Fibroblast of skin of scalp (primary cell): ENCODE results near the gene TOR2A.
"Not testable (repeated sequence)": the region's sequence is repeated elsewhere in the genome, so short reads cannot be mapped to it uniquely, and the experiment has no call there.

Experiments used
- DNase-seq: peaks from one replicate; pipeline ENCODE4 v3.0.0-alpha.2; 2013

TOR2A gene

DNA sequence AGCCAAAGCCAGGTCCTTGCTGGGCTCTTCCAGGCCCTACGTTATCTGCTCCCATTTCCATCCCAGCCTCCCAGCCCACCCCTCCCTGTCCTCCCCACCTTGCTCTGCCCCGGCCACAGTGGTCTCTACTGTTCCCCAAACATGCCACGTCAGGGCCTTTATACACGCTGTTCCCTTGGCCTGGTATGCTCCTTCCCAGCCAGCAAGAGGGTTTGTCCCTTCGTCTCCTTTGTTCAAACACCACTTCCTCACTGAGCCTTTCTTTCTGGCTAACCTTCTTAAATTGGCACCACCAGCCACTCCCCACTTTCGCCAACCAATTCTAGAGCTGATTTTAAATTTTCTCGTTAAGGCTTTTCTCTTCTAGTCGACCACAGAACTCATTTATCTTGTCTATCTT is 33.6 kb upstream of the TOR2A start:
- no peak for DNase-seq

- DNase-seq: peak; percentile 83
Measured at GRCh38 chr9:127767909-127768331, 32.8 kb upstream of the TOR2A start.

DNA sequence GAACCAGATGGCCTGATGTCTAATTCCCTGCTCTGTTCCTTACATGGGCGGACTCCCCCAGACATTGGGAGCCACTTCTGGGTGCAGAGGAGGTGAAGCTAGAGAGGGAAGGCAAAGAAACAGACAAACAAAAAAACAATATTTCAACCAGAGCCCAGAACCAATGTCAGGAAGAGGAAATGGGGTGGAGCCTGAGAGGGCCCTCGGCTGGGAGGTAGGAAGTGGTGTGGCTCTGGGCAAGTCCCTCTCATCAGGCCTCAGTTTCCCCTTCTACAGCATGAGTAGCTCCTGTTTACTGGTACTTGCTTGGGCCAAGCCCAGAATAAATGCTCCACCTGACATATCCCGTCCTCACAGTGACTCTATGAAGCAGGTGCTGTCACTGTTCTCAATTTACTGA is 32.3 kb upstream of the TOR2A start:
- DNase-seq: no peak

DNA sequence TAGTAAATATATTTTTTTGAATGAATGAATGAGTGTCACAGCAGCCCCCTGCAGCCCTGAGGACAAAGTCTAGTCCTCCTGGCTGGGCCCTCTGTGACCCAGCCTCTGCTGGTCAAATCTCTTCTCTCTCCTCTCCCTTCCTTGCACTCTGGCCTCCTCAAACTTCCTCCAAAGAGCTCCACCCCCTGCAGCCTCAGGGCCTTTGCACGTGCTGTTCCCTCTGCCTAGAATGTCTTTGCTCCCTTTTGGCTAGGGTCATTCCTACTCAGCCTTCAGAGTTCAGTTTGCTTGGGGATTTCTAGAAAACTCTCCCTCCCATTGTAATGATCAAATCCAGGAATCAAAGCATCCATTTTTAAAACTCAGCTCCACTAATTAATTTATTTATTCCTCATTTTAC is 30.3 kb upstream of the TOR2A start:
- DNase-seq: no peak

DNA sequence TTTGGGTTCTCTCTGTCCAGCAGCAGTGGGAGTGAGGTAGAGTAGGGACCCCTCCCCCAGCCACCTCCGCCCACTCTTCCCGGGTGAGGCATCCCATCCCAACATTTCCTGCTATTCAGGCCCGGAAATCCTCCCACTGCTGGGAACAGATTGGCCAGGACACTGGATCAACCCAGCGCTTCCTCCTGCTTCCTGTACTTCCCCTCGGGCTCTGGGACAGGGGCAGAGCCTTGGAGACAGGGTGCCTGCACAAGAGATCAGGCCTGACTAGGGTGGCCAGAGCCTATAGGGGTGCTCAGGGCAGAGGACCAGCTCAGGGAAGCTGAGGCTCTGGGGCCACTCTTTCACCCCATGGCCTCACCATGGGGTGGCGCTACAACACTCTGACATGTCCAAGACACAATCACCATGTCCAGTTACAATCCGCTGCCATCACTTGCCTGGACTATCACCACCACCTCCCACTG is 28.9 kb upstream of the TOR2A start:
- DNase-seq: no peak

- DNase-seq: no peak
Measured at GRCh38 chr9:127762111-127762676, 27.1 kb upstream of the TOR2A start.

DNA sequence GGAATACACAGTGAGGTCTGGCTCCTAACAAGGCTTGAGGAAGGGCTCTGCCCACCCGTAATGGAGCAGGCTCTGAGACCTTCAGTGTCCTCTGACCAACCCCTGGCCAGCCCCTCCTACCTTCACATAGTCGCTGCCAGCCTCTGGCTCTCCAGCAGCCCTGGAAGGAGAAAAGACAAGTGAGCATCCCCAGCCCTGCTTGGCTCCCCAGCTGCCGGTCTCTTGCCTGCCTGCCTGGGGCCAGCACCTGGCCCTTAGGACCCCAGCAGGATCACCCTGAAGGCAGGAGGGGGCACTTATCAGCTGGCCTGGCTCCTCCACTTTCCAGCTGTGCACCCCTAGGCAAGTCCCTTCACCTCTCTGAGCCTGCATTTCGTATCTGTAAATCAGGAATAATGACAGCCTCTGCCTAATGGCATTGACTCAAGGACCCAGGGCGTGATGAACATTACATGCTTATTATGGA is 26.4 kb upstream of the TOR2A start:
- DNase-seq: no peak

GRCh38 chr9:127761061-127761460 is 26.0 kb upstream of the TOR2A start:
- DNase-seq: no peak

DNA sequence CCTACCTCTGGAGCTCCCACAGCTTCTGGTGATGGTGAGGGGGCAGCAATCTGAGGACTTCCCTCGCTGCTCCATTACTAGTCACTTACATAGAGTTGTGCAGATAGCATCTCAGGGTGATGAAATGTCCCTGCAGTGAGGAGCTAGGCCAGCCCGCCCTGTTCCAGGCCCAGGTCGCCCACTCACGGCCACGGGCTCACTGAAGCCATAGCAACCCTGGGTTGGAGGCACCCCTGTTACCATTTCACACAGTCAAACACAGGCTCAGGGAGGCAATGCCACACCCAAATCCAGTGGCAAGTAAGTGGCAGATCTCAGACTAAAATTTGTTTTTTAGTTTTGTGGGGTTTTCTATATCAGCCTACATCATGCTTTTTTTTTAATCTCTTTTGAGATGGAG is 23.7 kb upstream of the TOR2A start:
- no peak for DNase-seq

- not testable (repeated sequence) for DNase-seq
Measured at GRCh38 chr9:127756776-127757175, 21.7 kb upstream of the TOR2A start.

- DNase-seq: no peak
Measured at GRCh38 chr9:127756233-127756632, 21.1 kb upstream of the TOR2A start.

DNA sequence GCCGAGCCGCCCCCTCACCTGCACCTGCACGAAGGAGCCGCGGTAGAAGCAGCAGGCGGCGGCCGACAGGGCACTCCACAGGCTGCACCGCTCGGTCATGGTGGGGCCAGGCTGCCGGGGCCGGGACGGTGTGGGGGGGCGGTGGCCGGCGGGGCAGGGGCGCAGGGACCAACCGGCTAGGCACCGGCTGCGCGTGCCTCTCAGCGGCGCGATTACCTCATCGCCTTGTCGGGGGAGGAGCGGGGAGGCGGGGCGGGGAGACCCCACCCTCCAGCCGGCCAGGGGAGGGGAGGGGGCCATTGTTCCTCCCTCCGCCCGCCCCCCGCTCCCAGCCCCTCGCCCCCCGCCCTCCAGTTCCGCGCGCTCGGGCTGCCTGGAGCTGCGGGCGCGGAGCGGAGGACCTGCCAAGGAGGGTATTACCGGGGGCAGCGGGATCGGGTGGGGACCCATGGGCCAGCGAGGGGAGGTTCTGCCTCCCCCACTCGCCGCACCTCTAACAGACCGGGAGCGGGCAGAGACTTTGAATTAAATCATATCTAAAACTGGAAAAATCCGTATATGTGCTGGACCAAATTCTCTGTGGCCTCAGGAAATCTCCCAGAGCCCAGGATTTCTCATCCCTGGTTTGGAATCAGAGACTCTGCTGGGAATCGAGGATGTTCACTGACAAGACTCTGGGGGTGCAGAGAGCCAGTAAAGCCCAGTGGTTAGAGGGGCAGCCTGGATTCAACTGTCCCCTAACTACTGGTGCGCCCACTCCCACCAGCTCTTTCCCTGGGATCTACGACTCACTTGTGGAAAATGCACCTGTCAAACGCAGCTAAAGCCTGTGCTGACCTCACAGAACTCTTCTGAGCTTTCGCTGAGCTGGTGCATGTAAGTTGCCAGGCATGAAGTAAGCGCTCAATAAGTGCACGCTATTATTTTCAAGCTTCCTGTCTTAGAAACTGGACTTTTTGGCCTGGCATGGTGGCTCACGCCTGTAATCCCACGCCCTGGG is 20.3 kb upstream of the TOR2A start:
- DNase-seq: no peak

- no peak for DNase-seq
Measured at GRCh38 chr9:127754099-127755060, 19.3 kb upstream of the TOR2A start.

DNA sequence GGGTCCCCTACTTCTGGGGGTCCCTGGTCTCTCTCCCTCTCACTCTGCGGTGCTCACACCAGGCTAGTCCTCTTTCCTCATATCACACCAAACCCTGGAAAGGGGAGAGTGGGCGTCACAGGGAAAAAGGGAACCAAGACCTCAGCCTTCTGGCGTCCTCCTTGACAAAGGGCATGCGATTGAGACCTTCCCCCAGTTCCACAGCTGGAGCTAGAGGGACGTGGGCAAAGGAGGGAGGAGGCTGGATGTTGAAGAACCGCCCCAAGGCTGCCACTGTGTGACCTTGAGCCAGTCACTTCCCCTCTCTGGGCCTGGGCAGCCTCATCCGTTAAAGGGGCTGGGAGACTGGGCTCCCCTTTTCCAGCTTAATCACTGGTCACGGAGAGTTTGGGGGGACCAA is 18.5 kb upstream of the TOR2A start:
- DNase-seq: no peak

GRCh38 chr9:127753148-127753547 is 18.1 kb upstream of the TOR2A start:
- DNase-seq: no peak

DNA sequence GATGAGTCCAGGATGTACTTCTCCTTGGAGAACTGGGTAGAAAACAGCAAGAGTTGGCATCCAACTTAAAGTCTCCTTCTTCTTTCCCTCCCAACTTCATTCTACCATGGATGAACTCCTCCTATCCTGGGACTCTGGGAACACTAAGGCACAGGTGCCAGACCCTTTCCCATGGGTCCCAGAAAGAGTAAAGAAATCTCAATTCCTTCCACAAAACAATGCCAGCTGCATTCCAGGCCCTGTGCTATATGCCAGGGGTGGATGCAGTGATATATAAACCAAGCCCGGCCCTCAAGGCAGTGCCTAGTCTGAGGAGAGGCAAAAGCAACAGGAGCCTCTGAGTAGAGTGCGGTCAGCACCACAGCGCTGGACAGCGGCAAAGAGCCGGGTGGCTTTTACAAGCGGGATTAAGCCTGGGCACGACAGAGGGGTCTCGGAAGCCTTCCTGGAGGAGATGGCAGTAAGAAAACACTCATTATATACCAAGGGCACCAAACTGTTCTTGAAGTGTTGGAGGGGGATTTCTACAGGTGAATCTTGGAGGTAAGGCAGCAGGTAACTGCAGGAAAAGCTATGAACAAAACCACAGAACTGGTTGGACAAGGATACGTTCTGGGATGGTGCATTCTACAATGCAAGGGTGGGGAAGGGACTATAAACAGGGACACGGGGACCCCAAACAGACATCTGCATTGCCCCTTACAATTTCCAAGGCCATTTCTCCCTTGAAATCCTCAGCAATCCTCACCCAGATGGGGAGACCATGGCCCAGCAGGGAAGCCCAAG is 16.4 kb upstream of the TOR2A start:
- DNase-seq: peak; percentile 20

GRCh38 chr9:127749090-127749787 is 14.1 kb upstream of the TOR2A start:
- no peak for DNase-seq

DNA sequence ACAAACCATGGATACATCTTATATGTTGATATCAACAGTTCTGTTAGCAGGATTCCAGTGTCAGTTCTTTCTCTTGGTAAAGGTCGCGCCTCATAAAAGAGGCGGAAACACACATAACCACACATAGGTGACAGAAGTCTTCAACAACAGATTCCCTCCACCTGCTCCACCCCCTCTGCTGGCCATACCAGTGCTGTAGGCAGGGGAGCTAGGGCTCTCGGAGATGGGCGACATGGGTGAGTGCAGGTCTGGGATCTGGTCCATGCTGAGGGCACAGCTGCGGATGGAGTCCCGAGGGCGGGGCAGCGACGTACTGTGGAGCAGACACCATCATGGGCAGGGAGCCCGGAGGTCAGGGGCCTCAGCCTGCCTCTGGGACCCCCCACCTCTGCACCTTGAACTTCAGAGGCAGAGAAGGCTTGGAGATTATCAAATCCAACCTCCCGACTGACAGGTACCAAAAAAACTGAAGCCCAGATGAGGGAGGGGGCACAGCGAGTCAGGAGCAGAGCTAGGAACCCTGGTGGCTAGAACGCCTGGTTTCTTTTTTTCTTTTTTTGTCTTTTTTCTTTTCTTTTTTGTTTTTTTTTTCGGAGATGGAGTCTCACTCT is 12.0 kb upstream of the TOR2A start:
- DNase-seq: no peak

DNA sequence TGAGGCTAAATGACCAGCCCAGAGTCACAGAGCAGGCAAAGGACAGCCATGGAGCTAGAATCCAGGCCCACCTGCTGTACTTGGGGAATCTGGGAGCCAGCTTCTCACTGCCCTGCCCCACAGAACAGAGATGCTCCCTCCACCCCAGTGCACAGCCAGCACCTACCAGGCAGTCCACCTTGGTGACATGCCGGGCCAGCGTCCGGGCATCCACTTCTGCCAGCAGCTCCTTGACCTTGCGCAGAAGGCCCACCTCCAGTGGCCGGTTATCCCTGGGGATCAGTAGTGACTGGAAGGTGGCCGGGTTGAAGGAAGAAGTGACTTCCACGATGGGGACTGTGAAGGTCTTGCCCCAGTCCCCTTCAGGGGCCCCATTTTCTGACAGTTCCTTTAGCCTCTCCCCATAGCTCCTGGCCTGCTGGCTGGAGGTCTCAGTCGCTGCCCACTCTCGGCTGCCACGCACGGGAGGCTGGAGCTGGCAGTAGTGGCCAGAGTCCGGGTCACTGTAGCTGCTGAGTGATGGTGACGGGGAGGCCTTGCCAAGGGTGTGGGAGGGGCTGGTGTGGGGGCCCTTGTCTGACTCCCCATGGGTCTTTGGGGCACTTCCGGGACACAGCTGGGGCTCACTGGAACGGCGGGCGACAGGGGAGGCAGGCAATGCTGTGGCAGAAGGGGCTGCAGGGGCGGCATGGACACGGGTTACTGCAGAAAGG is 9.5 kb upstream of the TOR2A start:
- DNase-seq: no peak
